ENCODE data around the gene NEB.

The NEB gene

GRCh38 chr2:151438506-151438905 lies 295.8 kb downstream of the NEB start:
- DNase-seq: no peak

DNA sequence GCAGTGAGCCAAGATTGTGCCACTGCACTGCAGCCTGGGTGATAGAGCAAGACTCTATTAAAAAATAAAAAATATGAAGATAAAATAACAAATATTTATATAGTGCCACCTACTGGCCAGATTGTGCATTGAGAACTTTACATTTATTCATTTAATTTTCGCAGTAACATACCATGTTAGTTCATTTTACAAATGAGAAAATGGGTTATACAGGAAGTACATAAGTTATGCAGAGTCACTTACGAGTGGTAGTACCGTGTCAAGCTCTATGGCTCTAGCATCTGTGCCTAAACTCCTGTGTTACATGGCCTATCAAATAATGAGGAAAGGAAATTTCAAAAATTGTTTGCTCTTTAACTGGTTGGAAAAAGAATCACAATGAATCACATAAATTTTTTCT lies 296.6 kb downstream of the NEB start:
- no peak for DNase-seq
